ENCODE data around the gene LYPLAL1.

- TF ChIP-seq CTCF (IDR thresholded peaks at IDR 0.05 in 8 of 11, conservative IDR thresholded peaks at IDR 0.05 in 3 of 11) (no peak), POLR2A (IDR thresholded peaks at IDR 0.05) (no peak), POLR2AphosphoS5 (IDR thresholded peaks at IDR 0.05) (no peak)
Measured at GRCh38 chr1:219177940-219178339, 4.3 kb downstream of the LYPLAL1 start.
